A549 treated with dexamethasone at 1 μM for 4 hours (cell line): ENCODE data around the gene PLEKHG4B. TPM values are rescaled to one million over a fixed set of nuclear protein-coding genes. Genes with fewer than 3 reads are reported as not detected.

ENCODE experiments used
- total RNA-seq: library from RNA; stranded (reverse); fragments of 200-300 nt; extraction: Qiagen RNA extraction; gene quantifications from 5 replicates; pipeline ENCODE4 v1.2.3, GENCODE V29; 2022

Gene PLEKHG4B
- total RNA-seq: 1.1 to 1.5 TPM (median 1.3 TPM) in 5 replicates

GRCh38 chr5:91556-92263 is at the start of gene PLEKHG4B:
Gene PLEKHG4B, plus strand, starts transcription at chr5:92168. Its CDS starts 64 bp downstream, at chr5:92232.

GRCh38 chr5:191036-191948 is 99.3 kb downstream of the PLEKHG4B start, which contains the start of gene LRRC14B:
Gene LRRC14B, plus strand, starts transcription at chr5:191495. Its CDS starts 44 bp downstream, at chr5:191539.

GRCh38 chr5:217494-218456 is 125.8 kb downstream of the PLEKHG4B start, which contains the start of the genes CCDC127 and SDHA:
Gene CCDC127, minus strand, starts transcription at chr5:218153. Its CDS starts 1,304 bp downstream, at chr5:216849.
Gene SDHA, plus strand, starts transcription at chr5:218320. Its CDS starts 36 bp downstream, at chr5:218356.

Other genes starting within 250 kb of the PLEKHG4B start
- not detected in 5 replicates for gene LRRC14B, start 99.3 kb downstream of the PLEKHG4B start, total RNA-seq
- gene CCDC127, start 126.0 kb downstream of the PLEKHG4B start, total RNA-seq: 5.6 to 6.9 TPM (median 6.5 TPM) in 5 replicates
- 99.0 to 127 TPM (median 123 TPM) in 5 replicates for gene SDHA, start 126.2 kb downstream of the PLEKHG4B start, total RNA-seq
- gene PDCD6, start 179.5 kb downstream of the PLEKHG4B start, total RNA-seq: 153 to 193 TPM (median 177 TPM) in 5 replicates
- 3.8 to 5.5 TPM (median 5.4 TPM) in 5 replicates for gene AHRR, start 229.5 kb downstream of the PLEKHG4B start, total RNA-seq